ENCODE measurements around the gene NCKAP5. TPM values are rescaled to one million over a fixed set of nuclear protein-coding genes. Genes with fewer than 3 reads are reported as not detected.

Gene NCKAP5
- total RNA-seq, 1 donor from 2014 or later: 0.55 TPM

- DNase-seq (ENCODE audit: low read depth): peak; percentile 71
These were observed 185.7 kb downstream of the NCKAP5 start for GRCh38 chr2:133382566-133382965.

GRCh38 chr2:133380991-133381390 lies 187.3 kb downstream of the NCKAP5 start:
- no peak for DNase-seq (ENCODE audit: low read depth)

DNA sequence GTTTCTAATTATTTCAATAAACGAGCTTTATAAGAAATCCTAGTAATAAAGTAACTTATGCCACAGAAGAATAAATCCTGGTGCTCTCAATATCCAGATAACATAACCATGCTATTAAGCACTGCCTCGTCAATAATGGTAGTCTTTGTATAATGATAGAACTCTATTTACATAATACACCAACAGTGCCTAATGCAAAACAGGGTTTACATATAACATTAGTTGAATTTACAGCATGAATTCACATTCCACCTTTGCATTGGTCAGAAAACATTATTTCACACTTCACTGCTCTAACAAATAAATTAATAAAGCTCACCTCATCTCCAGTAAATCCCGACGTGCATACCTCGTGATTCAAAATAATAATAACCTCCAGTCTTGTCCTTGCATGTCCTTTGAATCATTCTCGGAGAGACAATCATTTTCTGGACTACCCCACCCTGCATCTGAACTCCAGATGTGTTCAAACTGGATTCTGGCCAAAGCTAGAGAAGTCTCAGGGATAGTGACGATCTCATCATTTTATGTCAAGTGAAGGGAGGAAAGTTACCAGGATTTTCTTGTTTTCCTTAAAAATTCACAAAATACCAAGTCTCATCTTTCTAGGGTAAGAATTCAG lies 189.2 kb downstream of the NCKAP5 start:
- DNase-seq (ENCODE audit: low read depth): no peak

DNA sequence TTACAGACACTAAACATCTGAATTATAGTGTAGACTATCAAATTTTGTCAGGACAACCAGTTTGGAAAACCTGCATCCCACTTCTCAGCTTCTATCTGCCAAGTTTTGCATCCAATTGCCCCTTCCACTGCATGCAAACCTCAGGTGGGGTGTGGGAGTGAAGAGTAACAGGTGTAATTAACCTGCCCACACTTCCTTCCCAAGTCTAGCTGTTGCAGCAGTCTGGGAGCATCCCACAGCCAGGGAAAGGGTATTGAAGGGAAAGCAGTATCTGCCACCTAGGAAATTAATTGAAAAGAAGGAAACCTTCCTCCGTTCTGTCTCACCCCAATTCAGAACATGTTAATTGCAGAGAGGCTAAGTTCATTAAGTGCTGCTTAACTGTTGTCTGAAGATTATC lies 189.9 kb downstream of the NCKAP5 start:
- DNase-seq (ENCODE audit: low read depth): no peak

- no peak for DNase-seq (ENCODE audit: low read depth)
These were observed 190.7 kb downstream of the NCKAP5 start for GRCh38 chr2:133377599-133377998.

DNA sequence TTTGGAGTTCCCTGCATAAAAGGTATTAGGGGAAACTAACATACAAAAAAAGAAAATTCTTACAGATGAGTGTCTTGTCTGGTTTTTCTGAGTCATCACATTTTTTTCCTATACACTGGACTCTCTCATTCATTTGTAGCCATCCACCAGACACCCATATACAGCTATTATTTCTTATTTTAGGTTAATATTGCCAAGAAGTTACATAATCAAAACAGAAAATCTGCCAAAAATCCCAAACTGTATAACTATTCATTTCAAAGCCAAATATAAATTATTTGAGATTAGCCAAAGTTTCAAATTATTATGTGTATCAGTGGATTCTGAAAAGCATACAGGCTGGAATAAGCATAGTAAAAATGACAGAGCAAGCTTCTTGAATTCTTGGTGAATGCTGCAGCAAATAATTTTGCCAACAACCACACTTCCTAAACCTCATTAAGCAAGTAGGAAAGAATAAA lies 191.2 kb downstream of the NCKAP5 start:
- DNase-seq (ENCODE audit: low read depth): no peak

DNA sequence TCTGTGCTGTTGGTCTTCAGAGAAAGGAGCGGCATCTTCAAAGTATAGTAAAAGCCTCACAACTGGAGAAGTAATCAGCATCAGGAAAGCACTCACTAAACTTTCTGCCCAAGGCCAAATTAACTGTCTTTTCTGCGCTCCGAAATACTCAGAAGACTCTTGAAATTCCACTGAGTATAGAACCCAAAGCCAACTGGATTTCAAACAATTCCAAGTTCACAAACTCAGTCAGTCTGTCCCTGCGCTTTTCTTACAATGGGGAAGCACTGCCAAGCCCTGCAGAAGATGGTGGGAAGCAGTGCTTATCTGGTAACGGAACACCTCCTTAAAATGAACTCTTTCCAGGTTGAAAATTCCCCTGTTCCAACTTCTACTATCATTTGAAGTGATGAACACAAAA lies 193.5 kb downstream of the NCKAP5 start:
- DNase-seq (ENCODE audit: low read depth): no peak

DNA sequence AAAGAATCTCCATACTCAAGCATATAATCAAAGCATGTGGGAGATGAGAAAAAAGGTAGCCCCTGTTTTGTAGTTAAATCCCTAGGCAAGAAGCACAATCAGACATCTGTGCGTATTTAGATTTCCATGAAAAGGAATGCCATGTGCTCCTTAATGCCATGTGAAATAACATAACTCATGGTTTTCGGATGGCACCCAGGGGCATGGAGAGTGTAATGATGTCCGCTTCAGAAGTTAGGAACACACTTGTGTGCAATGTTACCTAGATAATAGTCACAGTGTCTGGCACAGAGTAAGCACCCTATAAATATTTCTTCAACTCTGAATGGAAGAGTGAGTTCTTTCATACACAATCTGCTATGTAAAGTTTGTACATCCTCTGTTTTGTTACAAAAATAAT lies 197.0 kb downstream of the NCKAP5 start:
- no peak for DNase-seq (ENCODE audit: low read depth)

GRCh38 chr2:133369901-133370658 lies 198.2 kb downstream of the NCKAP5 start:
- peak; percentile 23 for DNase-seq (ENCODE audit: low read depth)

- no peak for DNase-seq (ENCODE audit: low read depth)
These were observed 203.1 kb downstream of the NCKAP5 start for GRCh38 chr2:133365117-133365516.

- DNase-seq (ENCODE audit: low read depth): no peak
These were observed 203.6 kb downstream of the NCKAP5 start for GRCh38 chr2:133364636-133365035.

DNA sequence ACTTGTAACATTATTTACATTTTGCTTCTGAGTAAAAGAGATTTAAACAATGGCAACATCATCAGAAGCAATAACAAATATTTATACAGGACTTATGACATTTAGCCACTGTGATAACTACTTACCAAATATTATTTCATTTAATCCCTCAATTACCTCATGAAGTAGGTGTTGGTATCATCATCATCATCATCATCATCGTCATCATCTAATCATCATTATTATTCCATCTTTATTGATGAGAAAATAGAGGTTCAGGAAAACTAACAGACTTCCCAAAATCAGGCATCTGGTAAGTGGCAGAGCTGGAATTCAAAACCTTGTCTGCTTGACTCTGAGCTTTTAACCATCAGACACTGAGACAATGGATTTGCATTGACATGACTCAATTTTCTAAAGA lies 204.4 kb downstream of the NCKAP5 start:
- DNase-seq (ENCODE audit: low read depth): no peak

- peak; percentile 40 for DNase-seq (ENCODE audit: low read depth)
These were observed 206.2 kb downstream of the NCKAP5 start for GRCh38 chr2:133362061-133362476.

- no peak for DNase-seq (ENCODE audit: low read depth)
These were observed 207.4 kb downstream of the NCKAP5 start for GRCh38 chr2:133360882-133361281.

DNA sequence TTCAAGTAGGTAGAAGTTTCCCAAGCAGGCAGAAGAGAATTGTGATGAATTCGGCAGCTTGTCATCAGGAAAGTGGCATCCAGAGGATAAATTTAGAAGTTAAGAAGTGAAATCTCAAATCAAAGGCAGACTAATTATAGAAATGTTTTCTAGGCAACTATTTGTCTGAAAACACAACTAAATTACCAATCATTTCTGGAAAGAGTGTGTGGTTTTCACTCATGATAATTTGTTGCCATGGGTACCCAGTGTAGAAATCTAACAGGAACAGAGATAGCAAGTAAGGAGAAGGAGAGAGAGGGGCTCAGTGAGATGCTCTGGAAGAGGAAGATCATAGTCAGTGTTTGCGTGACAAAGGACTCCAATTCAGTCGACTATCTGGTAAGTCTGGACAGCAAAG lies 208.1 kb downstream of the NCKAP5 start:
- no peak for DNase-seq (ENCODE audit: low read depth)

DNA sequence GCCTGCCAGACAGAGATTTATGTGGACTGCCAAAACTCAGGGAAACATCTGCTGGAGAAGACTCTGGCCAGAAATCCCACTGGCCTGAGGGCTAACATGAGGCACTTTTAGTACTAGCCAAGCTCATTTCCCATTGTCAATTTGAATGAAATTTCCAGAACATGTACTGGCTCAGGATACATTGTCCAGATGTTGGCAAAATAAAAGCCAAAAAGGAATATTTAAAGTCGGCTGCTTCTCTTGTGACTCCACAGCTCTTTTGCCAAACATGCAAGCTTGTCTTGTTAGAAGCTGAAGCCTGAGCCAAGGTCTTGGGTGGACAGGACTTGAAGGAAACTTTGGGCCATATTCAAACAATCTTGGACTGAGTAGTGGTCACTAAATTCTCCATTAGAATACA lies 215.5 kb downstream of the NCKAP5 start:
- DNase-seq (ENCODE audit: low read depth): no peak

DNA sequence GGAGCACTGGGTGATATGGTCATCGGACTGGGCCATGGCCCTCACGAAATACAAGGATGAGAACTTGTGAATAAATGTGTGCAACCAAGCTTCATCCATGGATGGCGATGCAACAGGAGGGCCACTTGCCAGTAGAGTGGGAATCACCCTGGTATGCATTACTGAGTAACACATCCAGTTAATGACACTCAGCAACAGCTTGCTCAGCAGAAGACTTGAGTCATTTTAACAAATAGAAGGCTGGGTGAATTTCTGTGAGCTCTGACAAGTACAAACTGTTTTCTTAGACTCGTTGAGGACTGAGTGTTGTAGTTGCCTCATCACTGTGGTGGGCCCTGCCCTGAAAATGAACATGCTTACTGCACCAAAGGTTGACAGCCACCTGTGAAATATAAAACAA lies 221.6 kb downstream of the NCKAP5 start:
- peak; percentile 94 for DNase-seq (ENCODE audit: low read depth)

DNA sequence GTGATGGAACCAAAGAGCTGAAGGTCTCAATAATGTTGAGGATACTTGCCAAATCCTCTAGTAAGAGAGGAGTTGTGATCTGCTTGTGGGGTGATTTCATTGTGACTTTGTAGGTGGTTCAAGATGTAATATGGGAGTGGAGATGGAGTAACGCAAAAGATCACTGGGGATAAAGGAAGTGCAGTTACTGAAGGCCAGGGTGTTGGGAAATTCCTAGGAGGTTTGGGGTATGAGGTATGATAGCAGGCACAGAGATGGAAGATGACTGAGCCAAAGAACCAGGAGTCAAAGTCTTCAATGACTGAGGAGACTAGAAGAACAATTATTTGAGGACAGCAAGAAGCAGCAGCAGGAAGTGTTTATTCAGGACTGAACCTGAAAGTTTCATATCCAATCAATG lies 222.6 kb downstream of the NCKAP5 start:
- DNase-seq (ENCODE audit: low read depth): no peak

DNA sequence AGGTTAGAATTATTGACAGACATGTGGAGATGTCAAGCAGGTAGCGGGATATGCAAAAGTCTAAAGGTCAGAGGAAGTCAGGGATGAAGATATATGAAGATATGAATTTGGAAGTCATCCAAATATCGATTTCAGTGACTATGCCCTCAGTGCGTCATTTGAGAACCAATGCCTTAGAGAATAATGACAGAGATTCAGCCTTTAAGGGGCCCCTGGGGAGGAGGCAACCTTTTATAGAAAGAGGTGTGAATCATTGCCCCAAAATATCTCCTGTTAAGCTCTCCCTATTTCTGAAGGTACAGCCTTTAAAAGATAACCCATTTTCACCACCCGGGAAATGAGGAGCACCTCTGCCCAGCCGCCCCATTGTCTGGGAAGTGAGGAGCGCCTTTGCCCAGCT lies 223.4 kb downstream of the NCKAP5 start:
- no peak for DNase-seq (ENCODE audit: low read depth)

DNA sequence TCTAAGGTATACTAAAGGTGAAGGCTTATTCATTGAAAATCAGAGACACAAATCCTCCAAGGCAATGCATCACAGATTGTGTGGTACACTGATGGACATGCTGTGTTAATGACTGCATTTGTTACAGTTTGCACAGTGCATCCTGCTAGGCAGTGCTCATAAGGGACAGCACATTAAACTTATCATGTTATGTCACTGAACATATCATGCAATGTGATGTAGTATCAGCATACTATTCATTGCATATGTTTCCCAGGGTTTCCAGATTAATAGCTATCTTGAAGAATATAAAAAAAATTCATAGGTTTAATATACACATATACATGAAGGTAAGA lies 225.3 kb downstream of the NCKAP5 start:
- DNase-seq (ENCODE audit: low read depth): no peak

- DNase-seq (ENCODE audit: low read depth): no peak
These were observed 225.8 kb downstream of the NCKAP5 start for GRCh38 chr2:133342286-133343017.

- DNase-seq (ENCODE audit: low read depth): no peak
These were observed 226.7 kb downstream of the NCKAP5 start for GRCh38 chr2:133341575-133341974.

GRCh38 chr2:133338224-133338623 lies 230.0 kb downstream of the NCKAP5 start:
- no peak for DNase-seq (ENCODE audit: low read depth)
